Stimulated activated naive CD8-positive, alpha-beta T cell treated with anti-CD3 and anti-CD28 coated beads, Interleukin-15, amount 100 ng/mL, for 72 hours (primary cell): ENCODE results near the gene MAGI1.

Experiments used
- ATAC-seq: fragments of 150-1000 bp; cut with Tn5 transposase; 2 replicates; pipeline ENCODE4 v1.10.0; 2021; ENCODE audit warnings: mild to moderate bottlenecking, moderate library complexity
- DNase-seq, 2 donors: peaks; one replicate each; pipeline ENCODE4 v3.0.0; 2021 to 2022
- H3K27ac Mint-ChIP-seq, 2 donors: one replicate each; pipeline ENCODE4 v1.8.0; 2022; ENCODE audit warnings: mild to moderate bottlenecking in 2 of 2, mixed read lengths in 2 of 2, moderate library complexity in 2 of 2
- H3K27me3 Mint-ChIP-seq: one replicate; pipeline ENCODE4 v1.8.0; 2022; ENCODE audit warnings: mixed read lengths
- H3K4me1 Mint-ChIP-seq: one replicate; pipeline ENCODE4 v1.8.0; 2022; ENCODE audit warnings: mild to moderate bottlenecking, mixed read lengths
- H3K4me3 Mint-ChIP-seq, 2 donors: one replicate each; pipeline ENCODE4 v1.8.0; 2022; ENCODE audit warnings: mild to moderate bottlenecking in 2 of 2, mixed read lengths in 2 of 2, moderate library complexity in 1 of 2
- H3K9me3 Mint-ChIP-seq, 2 donors: one replicate each; pipeline ENCODE4 v1.8.0; 2022; ENCODE audit warnings: mixed read lengths in 2 of 2

The MAGI1 gene

GRCh38 chr3:65936908-65937638, 101.6 kb downstream of the MAGI1 start:
- DNase-seq: no peak
- peak; percentile 52 for ATAC-seq
- Mint-ChIP-seq H3K9me3 (peaks cover 4 to 8% of the 10 kb centered on the region in 2 donors), H3K4me3 (no peak overlapping the region), H3K27me3 (no peaks in the 10 kb centered on the region), H3K4me1 (peaks cover 5% of the 10 kb centered on the region), H3K27ac (no peak overlapping the region)

DNA sequence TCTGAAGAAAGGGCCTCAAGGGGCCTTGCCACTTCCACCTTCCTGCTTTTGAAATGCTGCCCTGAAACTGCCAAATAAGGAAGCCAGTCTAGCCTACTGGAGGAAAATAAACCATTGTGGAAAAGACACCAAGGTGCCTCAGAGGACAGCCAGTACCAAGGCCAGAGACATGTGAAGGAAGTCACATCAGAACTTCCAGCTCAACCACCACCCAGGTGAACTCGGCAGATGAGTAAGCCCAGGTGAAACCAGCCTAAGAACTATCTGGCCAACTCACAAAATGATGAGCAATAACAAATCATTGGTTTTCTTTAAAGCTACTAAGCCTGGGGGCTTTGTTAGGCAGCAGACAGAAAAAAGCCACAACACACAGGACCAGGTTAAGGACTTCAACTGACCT, 103.0 kb downstream of the MAGI1 start:
- peaks cover 4 to 8% of the 10 kb centered on the region in 2 donors for H3K9me3 Mint-ChIP-seq
- no peak overlapping the region for H3K4me3 Mint-ChIP-seq
- DNase-seq (no peak), ATAC-seq (peak; percentile 43)
- peaks cover 5% of the 10 kb centered on the region for H3K4me1 Mint-ChIP-seq
- no peaks in the 10 kb centered on the region for H3K27me3 Mint-ChIP-seq
- no peak overlapping the region for H3K27ac Mint-ChIP-seq

- no peaks in the 10 kb centered on the region for H3K4me1 Mint-ChIP-seq
- no peaks in the 10 kb centered on the region for H3K27me3 Mint-ChIP-seq
- H3K9me3 Mint-ChIP-seq: peaks cover 4 to 8% of the 10 kb centered on the region in 2 donors
- ATAC-seq (no peak), DNase-seq (no peak)
- H3K27ac Mint-ChIP-seq: no peak overlapping the region
- H3K4me3 Mint-ChIP-seq: no peak overlapping the region
These were observed 108.1 kb downstream of the MAGI1 start for GRCh38 chr3:65930648-65931047.

- H3K4me1 Mint-ChIP-seq: no peaks in the 10 kb centered on the region
- H3K9me3 Mint-ChIP-seq: no peaks in the 10 kb centered on the region
- no peak for DNase-seq
- no peak overlapping the region for H3K4me3 Mint-ChIP-seq
- no peaks in the 10 kb centered on the region for H3K27me3 Mint-ChIP-seq
- no peak for ATAC-seq
- no peak overlapping the region for H3K27ac Mint-ChIP-seq
These were observed 110.6 kb downstream of the MAGI1 start for GRCh38 chr3:65928110-65928509.

DNA sequence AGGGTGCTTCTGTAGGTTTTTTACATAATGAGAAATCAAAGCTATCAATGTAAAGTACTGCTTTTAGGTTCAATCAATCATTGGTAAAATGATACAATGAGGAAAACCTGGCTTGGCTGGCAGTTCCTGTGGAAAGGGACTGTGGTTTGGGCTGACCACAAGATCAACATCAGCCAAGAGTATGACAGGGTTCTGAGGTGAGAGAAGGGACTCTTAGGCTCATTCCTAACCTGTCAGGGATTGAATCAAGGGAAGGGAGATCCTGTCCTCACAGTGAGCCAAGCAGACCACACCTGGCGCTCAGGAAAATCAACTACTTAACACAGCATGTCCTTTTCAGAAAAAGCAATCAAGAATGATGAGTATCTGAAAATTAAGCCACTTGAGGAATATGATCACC, 111.1 kb downstream of the MAGI1 start:
- ATAC-seq: no peak
- Mint-ChIP-seq H3K4me3 (no peak overlapping the region), H3K9me3 (no peaks in the 10 kb centered on the region), H3K27me3 (no peaks in the 10 kb centered on the region), H3K4me1 (no peaks in the 10 kb centered on the region), H3K27ac (no peak overlapping the region)
- DNase-seq: no peak

- no peak overlapping the region for H3K4me3 Mint-ChIP-seq
- no peaks in the 10 kb centered on the region for H3K4me1 Mint-ChIP-seq
- ATAC-seq (no peak), DNase-seq (no peak)
- H3K27ac Mint-ChIP-seq: no peak overlapping the region
- H3K9me3 Mint-ChIP-seq: no peaks in the 10 kb centered on the region
- H3K27me3 Mint-ChIP-seq: no peaks in the 10 kb centered on the region
These were observed 113.3 kb downstream of the MAGI1 start for GRCh38 chr3:65925254-65925954.

DNA sequence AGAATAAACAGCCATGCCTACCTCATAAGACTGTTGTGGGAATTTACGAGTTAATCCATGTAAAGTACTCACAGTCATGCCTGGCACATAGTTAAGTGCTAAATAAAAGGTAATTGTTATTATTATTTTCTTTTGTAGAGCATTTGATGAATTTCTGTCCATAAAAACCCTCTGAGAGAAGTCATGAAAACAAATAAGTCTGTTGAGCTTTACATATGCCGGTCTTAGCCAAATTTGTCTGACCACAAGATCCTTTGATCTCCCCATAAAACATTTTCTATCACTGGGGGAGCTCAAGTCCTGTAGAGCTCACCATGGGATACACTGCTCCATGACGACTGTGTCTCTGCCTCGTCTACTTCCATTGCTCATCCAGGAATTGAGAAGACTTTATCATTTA, 114.0 kb downstream of the MAGI1 start:
- ATAC-seq: no peak
- Mint-ChIP-seq H3K4me1 (no peaks in the 10 kb centered on the region), H3K27me3 (no peaks in the 10 kb centered on the region), H3K27ac (no peak overlapping the region), H3K4me3 (no peak overlapping the region), H3K9me3 (no peaks in the 10 kb centered on the region)
- no peak for DNase-seq

GRCh38 chr3:65922441-65922840, 116.3 kb downstream of the MAGI1 start:
- Mint-ChIP-seq H3K4me3 (no peak overlapping the region), H3K27ac (no peak overlapping the region), H3K27me3 (no peaks in the 10 kb centered on the region), H3K9me3 (peaks cover 0 to 1% of the 10 kb centered on the region in 2 donors), H3K4me1 (no peaks in the 10 kb centered on the region)
- ATAC-seq (no peak), DNase-seq (no peak)

- Mint-ChIP-seq H3K9me3 (peaks cover 8 to 11% of the 10 kb centered on the region in 2 donors), H3K4me1 (no peaks in the 10 kb centered on the region), H3K4me3 (no peak overlapping the region), H3K27me3 (no peaks in the 10 kb centered on the region), H3K27ac (no peak overlapping the region)
- no peak for ATAC-seq
- DNase-seq: no peak
These were observed 118.9 kb downstream of the MAGI1 start for GRCh38 chr3:65919826-65920225.

- no peak overlapping the region for H3K4me3 Mint-ChIP-seq
- no peaks in the 10 kb centered on the region for H3K27me3 Mint-ChIP-seq
- DNase-seq (no peak), ATAC-seq (no peak)
- H3K4me1 Mint-ChIP-seq: no peaks in the 10 kb centered on the region
- H3K27ac Mint-ChIP-seq: no peak overlapping the region
- H3K9me3 Mint-ChIP-seq: peaks cover 8 to 11% of the 10 kb centered on the region in 2 donors
These were observed 123.2 kb downstream of the MAGI1 start for GRCh38 chr3:65915477-65915876.

DNA sequence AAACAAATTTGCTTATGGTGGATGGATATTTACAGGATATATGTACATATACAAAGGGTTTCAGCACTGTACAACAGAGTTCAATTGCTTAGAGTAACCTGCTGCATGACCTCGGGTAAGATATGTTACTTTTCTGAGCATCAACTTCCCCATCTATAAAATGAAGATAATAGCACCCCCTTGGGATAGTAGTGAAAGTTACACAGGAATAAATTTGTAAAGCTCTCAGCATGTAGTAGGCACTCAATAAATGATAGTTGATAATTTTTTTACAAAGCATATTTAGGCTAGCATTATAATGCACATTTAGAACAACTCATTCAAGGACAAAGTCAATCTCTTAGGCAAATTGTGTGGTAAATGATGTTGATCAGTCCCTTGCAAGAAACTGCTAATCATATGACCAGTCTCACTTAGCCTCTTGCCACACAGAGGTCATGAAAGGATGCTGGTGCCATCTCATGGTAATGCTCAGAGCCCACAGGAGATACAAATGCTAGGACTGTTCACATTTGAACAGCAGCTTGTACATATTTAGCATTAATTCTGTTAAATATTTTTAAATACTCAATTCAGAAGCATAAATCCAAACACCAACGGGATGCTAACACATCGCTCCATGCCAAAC, 123.9 kb downstream of the MAGI1 start:
- ATAC-seq: no peak
- H3K27me3 Mint-ChIP-seq: no peaks in the 10 kb centered on the region
- no peaks in the 10 kb centered on the region for H3K4me1 Mint-ChIP-seq
- DNase-seq: no peak
- peaks cover 8 to 11% of the 10 kb centered on the region in 2 donors for H3K9me3 Mint-ChIP-seq
- no peak overlapping the region for H3K27ac Mint-ChIP-seq
- H3K4me3 Mint-ChIP-seq: no peak overlapping the region

- Mint-ChIP-seq H3K9me3 (peaks cover 8 to 11% of the 10 kb centered on the region in 2 donors), H3K27ac (no peak overlapping the region), H3K4me3 (no peak overlapping the region), H3K27me3 (no peaks in the 10 kb centered on the region), H3K4me1 (no peaks in the 10 kb centered on the region)
- DNase-seq (no peak), ATAC-seq (no peak)
These were observed 124.5 kb downstream of the MAGI1 start for GRCh38 chr3:65914032-65914739.

GRCh38 chr3:65912647-65913046, 126.1 kb downstream of the MAGI1 start:
- Mint-ChIP-seq H3K27me3 (no peaks in the 10 kb centered on the region), H3K4me1 (no peaks in the 10 kb centered on the region), H3K9me3 (peaks cover 8 to 11% of the 10 kb centered on the region in 2 donors), H3K27ac (no peak overlapping the region), H3K4me3 (no peak overlapping the region)
- ATAC-seq: no peak
- no peak for DNase-seq

DNA sequence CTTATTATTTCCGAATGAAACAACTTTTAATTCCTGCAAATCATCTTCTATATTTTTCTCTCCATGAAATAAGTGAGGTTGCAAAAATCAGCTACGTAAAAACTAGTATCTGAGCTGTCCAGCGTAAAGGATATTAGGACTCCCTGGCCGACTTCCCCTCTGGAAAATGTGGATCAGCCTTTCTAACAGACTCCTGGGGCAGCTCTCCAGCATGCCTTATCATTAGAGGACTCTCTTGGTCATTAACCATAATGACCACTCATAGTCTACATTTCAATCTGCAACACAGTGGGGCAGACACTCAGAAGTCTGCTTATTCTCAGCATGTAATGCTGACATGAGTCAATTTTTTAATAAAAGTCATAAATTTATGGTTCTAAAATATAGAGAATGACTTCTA, 130.1 kb downstream of the MAGI1 start:
- Mint-ChIP-seq H3K4me3 (no peak overlapping the region), H3K4me1 (no peaks in the 10 kb centered on the region), H3K9me3 (peaks cover 0 to 7% of the 10 kb centered on the region in 2 donors), H3K27ac (no peak overlapping the region), H3K27me3 (no peaks in the 10 kb centered on the region)
- no peak for ATAC-seq
- DNase-seq: no peak

DNA sequence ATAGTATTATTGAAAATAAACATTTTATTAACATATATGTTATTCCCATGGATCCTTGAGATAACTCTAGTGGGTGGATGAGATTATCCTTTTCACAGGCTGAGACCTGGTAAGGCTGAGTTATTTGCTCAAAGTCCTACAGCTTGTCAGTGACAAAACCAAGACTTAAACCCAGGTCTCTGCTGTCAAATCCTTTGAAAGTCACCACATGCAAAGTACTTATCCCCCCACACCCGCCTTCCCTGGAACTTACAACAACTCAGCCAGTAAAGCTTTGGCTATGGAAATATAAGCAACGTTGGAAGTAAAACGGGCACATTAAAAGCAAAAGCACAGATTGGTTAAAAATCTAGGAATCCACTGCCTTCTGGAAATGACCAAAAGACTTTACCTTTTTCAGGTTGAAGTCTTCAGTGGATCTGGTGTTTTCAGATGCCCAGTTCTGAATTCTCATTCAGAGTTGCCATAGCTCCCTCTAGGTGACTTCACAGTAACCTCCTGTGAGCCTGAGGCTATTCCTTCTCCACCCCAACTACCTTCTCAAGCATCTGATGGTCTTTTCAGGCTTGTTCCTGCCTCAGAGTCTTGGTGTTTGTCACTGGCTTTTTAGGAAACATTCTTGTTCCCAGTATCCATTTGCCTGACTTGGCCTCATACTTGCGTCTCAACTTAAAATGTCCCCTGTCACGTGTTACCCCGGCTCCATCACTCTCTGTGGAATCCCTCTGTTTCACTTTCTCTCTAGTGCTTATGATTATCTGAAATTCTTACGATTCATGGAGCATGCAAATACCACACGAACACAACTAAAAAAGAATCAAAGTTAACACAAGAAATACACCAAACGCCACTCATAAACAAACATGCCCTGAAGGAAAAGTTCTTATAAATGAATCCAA, 131.2 kb downstream of the MAGI1 start:
- ATAC-seq (no peak), DNase-seq (no peak)
- Mint-ChIP-seq H3K4me3 (no peak overlapping the region), H3K4me1 (no peaks in the 10 kb centered on the region), H3K27ac (no peak overlapping the region), H3K27me3 (no peaks in the 10 kb centered on the region), H3K9me3 (peaks cover 0 to 7% of the 10 kb centered on the region in 2 donors)
